Embryonic facial prominence (tissue), 1 donor: ENCODE measurements around the gene KANSL2.
"Not testable (repeated sequence)": the region's sequence is repeated elsewhere in the genome, so short reads cannot be mapped to it uniquely, and the experiment has no call there.

Source experiments
- DNase-seq: peaks from one replicate; pipeline ENCODE4 v3.0.0-alpha.2; 2016; ENCODE audit errors: extremely low spot score

KANSL2 gene

GRCh38 chr12:48686037-48686595 lies 4.1 kb upstream of the KANSL2 start:
- no peak for DNase-seq

- no peak for DNase-seq
Measured at GRCh38 chr12:48683534-48683933, 1.5 kb upstream of the KANSL2 start.

GRCh38 chr12:48682927-48683326 lies 889 bp upstream of the KANSL2 start:
- DNase-seq = no peak

- not testable (repeated sequence) for DNase-seq
Measured at GRCh38 chr12:48682533-48682905, 481 bp upstream of the KANSL2 start.

- no peak for DNase-seq
Measured at GRCh38 chr12:48681399-48681709, 684 bp downstream of the KANSL2 start.

GRCh38 chr12:48680861-48681260 lies 1.2 kb downstream of the KANSL2 start:
- DNase-seq = no peak

GRCh38 chr12:48678551-48679185 lies 3.4 kb downstream of the KANSL2 start:
- DNase-seq = no peak

GRCh38 chr12:48671231-48671856 lies 10.7 kb downstream of the KANSL2 start:
- DNase-seq = no peak

- DNase-seq = no peak
Measured at GRCh38 chr12:48668996-48669395, 13.0 kb downstream of the KANSL2 start.

- no peak for DNase-seq
Measured at GRCh38 chr12:48659863-48660262, 22.2 kb downstream of the KANSL2 start.

GRCh38 chr12:48651681-48652080 lies 30.4 kb downstream of the KANSL2 start:
- DNase-seq = no peak

GRCh38 chr12:48645354-48645753 lies 36.7 kb downstream of the KANSL2 start:
- not testable (repeated sequence) for DNase-seq

GRCh38 chr12:48643011-48643410 lies 39.0 kb downstream of the KANSL2 start:
- no peak for DNase-seq

GRCh38 chr12:48641752-48642555 lies 40.1 kb downstream of the KANSL2 start:
- DNase-seq = not testable (repeated sequence)

- no peak for DNase-seq
Measured at GRCh38 chr12:48640854-48641253, 41.2 kb downstream of the KANSL2 start.

GRCh38 chr12:48640428-48640827 lies 41.6 kb downstream of the KANSL2 start:
- DNase-seq = no peak

GRCh38 chr12:48631071-48631470 lies 51.0 kb downstream of the KANSL2 start:
- DNase-seq = no peak

- DNase-seq = no peak
Measured at GRCh38 chr12:48630346-48630745, 51.7 kb downstream of the KANSL2 start.

GRCh38 chr12:48629541-48629940 lies 52.5 kb downstream of the KANSL2 start:
- DNase-seq = no peak

- DNase-seq = no peak
Measured at GRCh38 chr12:48627556-48627955, 54.5 kb downstream of the KANSL2 start.

GRCh38 chr12:48622997-48623396 lies 59.0 kb downstream of the KANSL2 start:
- not testable (repeated sequence) for DNase-seq

- peak; percentile 44 for DNase-seq
Measured at GRCh38 chr12:48618541-48618940, 63.5 kb downstream of the KANSL2 start.

GRCh38 chr12:48615681-48616080 lies 66.4 kb downstream of the KANSL2 start:
- DNase-seq = no peak
